ENCODE measurements around the gene SDHD.
"Not testable (repeated sequence)": the region's sequence is repeated elsewhere in the genome, so short reads cannot be mapped to it uniquely, and the experiment has no call there.

Gene SDHD

GRCh38 chr11:112073941-112074811, 12.5 kb upstream of the SDHD start, which contains the start of the genes NKAPD1 and PIH1D2:
Gene NKAPD1 (plus strand): TSS chr11:112074299. CDS start chr11:112075575, 1,276 bp downstream.
Gene PIH1D2 (minus strand): TSS chr11:112074017. CDS start chr11:112073174, 843 bp downstream.
- Histone ChIP-seq H3K27me3 (ENCODE audit: control insufficient read depth, insufficient read depth, low read length) (no peaks in the 10 kb centered on the region), H3K9ac (ENCODE audit: low read length) (peak within 1 kb of the TSS; percentile 87), H3K27ac (ENCODE audit: low read depth, low read length) (peak within 1 kb of the TSS; percentile 86), H3K4me1 (ENCODE audit: control insufficient read depth, insufficient read depth, low read length) (peaks cover 11% of the 10 kb centered on the region), H3K4me3 (ENCODE audit: low read length) (peak within 1 kb of the TSS; percentile 95), H3K36me3 (ENCODE audit: control insufficient read depth, insufficient read depth, low read length) (no peaks in the 10 kb centered on the region)

DNA sequence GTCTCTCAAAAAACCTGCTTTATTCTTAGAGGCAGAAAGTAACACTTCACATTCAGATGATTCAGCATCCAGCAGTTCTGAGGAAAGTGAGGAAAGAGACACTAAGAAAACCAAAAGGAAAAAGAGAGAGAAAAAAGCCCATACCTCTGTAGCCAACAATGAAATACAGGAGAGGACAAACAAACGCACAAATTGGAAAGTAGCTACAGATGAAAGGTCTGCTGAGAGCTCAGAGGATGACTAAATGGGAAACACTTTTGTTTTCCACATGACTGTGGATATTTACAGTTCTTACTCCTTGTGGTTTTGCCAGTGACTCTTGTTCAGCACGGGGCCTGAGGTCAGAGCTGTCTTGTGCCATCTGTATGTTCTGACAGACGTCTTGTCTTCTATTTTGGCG, 3.9 kb upstream of the SDHD start:
- Histone ChIP-seq H3K27me3 (ENCODE audit: control insufficient read depth, insufficient read depth, low read length) (no peaks in the 10 kb centered on the region), H3K4me3 (ENCODE audit: low read length) (no peak overlapping the region), H3K36me3 (ENCODE audit: control insufficient read depth, insufficient read depth, low read length) (peaks cover 30% of the 10 kb centered on the region), H3K4me1 (ENCODE audit: control insufficient read depth, insufficient read depth, low read length) (peaks cover 6% of the 10 kb centered on the region), H3K9ac (ENCODE audit: low read length) (no peak overlapping the region), H3K27ac (ENCODE audit: low read depth, low read length) (no peak overlapping the region)

GRCh38 chr11:112085822-112086421, 751 bp upstream of the SDHD start:
- peak overlapping the region; percentile 83 for H3K27ac ChIP-seq (ENCODE audit: low read depth, low read length)
- no peaks in the 10 kb centered on the region for H3K27me3 ChIP-seq (ENCODE audit: control insufficient read depth, insufficient read depth, low read length)
- H3K9ac ChIP-seq (ENCODE audit: low read length): peak overlapping the region; percentile 33
- peaks cover 18% of the 10 kb centered on the region for H3K4me1 ChIP-seq (ENCODE audit: control insufficient read depth, insufficient read depth, low read length)
- peak overlapping the region; percentile 89 for H3K4me3 ChIP-seq (ENCODE audit: low read length)
- H3K36me3 ChIP-seq (ENCODE audit: control insufficient read depth, insufficient read depth, low read length): peaks cover 35% of the 10 kb centered on the region

GRCh38 chr11:112087212-112087611, 539 bp downstream of the SDHD start:
- Histone ChIP-seq H3K4me1 (ENCODE audit: control insufficient read depth, insufficient read depth, low read length) (peaks cover 18% of the 10 kb centered on the region), H3K27me3 (ENCODE audit: control insufficient read depth, insufficient read depth, low read length) (no peaks in the 10 kb centered on the region), H3K9ac (ENCODE audit: low read length) (peak overlapping the region; percentile 95), H3K4me3 (ENCODE audit: low read length) (peak overlapping the region; percentile 89), H3K27ac (ENCODE audit: low read depth, low read length) (peak overlapping the region; percentile 83), H3K36me3 (ENCODE audit: control insufficient read depth, insufficient read depth, low read length) (peaks cover 34% of the 10 kb centered on the region)

GRCh38 chr11:112095302-112095701, 8.6 kb downstream of the SDHD start:
- H3K27ac ChIP-seq (ENCODE audit: low read depth, low read length); H3K4me3 ChIP-seq (ENCODE audit: low read length); H3K4me1 ChIP-seq (ENCODE audit: control insufficient read depth, insufficient read depth, low read length); H3K9ac ChIP-seq (ENCODE audit: low read length); H3K27me3 ChIP-seq (ENCODE audit: control insufficient read depth, insufficient read depth, low read length): not testable (repeated sequence)
- H3K36me3 ChIP-seq (ENCODE audit: control insufficient read depth, insufficient read depth, low read length): peaks cover 12% of the 10 kb centered on the region

DNA sequence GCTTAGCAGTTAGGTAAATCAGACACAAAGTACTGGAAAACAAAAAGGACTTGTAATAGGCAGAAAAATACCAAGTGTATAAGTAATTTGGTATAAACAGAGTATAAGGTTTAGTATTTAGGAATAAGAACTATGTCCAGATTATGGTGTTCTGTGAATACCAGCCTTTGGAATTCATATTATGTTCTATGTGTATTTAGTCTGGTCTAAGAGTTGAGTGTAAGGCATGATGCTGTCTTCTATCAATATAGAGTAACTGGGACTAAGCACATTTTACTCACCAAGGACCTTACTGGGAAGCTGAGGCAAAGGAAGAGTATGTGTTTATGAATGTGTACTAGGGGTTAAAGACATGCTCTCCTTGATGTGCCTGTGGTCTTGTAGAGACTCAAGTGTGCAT, 9.5 kb downstream of the SDHD start:
- Histone ChIP-seq H3K4me3 (ENCODE audit: low read length) (no peak overlapping the region), H3K9ac (ENCODE audit: low read length) (no peak overlapping the region), H3K4me1 (ENCODE audit: control insufficient read depth, insufficient read depth, low read length) (no peaks in the 10 kb centered on the region), H3K27me3 (ENCODE audit: control insufficient read depth, insufficient read depth, low read length) (no peaks in the 10 kb centered on the region), H3K36me3 (ENCODE audit: control insufficient read depth, insufficient read depth, low read length) (peaks cover 11% of the 10 kb centered on the region), H3K27ac (ENCODE audit: low read depth, low read length) (no peak overlapping the region)

DNA sequence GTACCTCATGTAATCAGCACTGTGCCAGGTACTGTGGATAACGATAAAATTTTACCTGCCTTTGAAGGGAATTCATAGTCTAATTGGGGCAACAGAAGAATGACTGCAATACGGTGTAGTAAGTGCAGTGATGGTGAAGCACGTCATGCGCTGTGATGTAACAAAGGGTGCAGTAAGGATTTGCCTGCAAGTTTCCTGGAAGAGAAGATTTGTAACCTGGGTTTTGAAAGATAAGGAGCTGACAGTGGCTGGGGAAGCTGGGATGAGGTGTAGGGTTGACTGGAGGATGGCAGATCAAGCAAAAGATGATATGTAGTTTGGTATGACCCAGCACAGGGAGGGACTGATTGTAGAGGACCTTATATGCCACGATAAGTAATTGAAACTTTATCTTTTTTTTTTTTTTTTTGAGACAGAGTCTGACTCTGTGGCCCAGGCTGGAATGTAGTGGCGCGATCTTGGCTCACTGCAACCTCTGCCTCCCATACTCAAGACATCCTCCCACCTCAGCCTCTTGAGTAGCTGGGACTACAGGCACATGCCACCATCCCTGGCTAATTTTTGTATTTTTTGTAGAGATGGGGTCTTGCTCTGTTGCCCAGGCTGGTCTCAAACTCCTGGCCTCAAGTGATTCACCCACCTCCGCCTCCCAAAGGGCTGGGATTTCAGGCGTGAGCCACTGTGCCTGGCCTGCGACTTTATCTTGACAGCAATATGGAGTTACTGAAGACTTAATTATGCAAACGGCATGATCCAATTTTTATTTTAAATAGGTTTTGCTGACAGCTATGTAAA, 11.3 kb downstream of the SDHD start:
- Histone ChIP-seq H3K9ac (ENCODE audit: low read length) (no peak overlapping the region), H3K4me3 (ENCODE audit: low read length) (no peak overlapping the region), H3K36me3 (ENCODE audit: control insufficient read depth, insufficient read depth, low read length) (peaks cover 2% of the 10 kb centered on the region), H3K27ac (ENCODE audit: low read depth, low read length) (no peak overlapping the region), H3K27me3 (ENCODE audit: control insufficient read depth, insufficient read depth, low read length) (no peaks in the 10 kb centered on the region), H3K4me1 (ENCODE audit: control insufficient read depth, insufficient read depth, low read length) (no peaks in the 10 kb centered on the region)

- H3K27ac ChIP-seq (ENCODE audit: low read depth, low read length): no peak overlapping the region
- H3K36me3 ChIP-seq (ENCODE audit: control insufficient read depth, insufficient read depth, low read length): peaks cover 2% of the 10 kb centered on the region
- H3K27me3 ChIP-seq (ENCODE audit: control insufficient read depth, insufficient read depth, low read length): no peaks in the 10 kb centered on the region
- H3K4me1 ChIP-seq (ENCODE audit: control insufficient read depth, insufficient read depth, low read length): no peaks in the 10 kb centered on the region
- no peak overlapping the region for H3K9ac ChIP-seq (ENCODE audit: low read length)
- H3K4me3 ChIP-seq (ENCODE audit: low read length): no peak overlapping the region
Observed at GRCh38 chr11:112100462-112100861, 13.8 kb downstream of the SDHD start.

DNA sequence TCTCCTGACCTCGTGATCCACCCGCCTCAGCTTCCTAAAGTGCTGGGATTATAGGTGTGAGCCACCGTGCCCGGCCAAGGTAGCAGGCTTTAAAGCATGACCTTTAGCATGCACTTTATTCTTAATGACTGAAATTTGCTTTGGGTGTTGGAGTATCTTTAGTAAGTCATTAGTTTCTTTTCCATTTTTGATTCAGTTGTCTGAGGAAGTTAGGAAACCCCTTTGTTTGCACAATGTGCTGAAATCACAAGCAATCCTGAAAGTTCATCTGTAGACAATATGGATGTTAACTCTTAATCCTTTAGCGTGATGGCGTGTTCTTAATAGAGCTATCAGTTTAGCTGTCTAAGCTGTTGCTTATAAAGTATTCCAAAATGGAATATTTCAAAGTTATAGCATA, 16.8 kb downstream of the SDHD start:
- Histone ChIP-seq H3K36me3 (ENCODE audit: control insufficient read depth, insufficient read depth, low read length) (no peaks in the 10 kb centered on the region), H3K4me3 (ENCODE audit: low read length) (no peak overlapping the region), H3K27ac (ENCODE audit: low read depth, low read length) (no peak overlapping the region)

DNA sequence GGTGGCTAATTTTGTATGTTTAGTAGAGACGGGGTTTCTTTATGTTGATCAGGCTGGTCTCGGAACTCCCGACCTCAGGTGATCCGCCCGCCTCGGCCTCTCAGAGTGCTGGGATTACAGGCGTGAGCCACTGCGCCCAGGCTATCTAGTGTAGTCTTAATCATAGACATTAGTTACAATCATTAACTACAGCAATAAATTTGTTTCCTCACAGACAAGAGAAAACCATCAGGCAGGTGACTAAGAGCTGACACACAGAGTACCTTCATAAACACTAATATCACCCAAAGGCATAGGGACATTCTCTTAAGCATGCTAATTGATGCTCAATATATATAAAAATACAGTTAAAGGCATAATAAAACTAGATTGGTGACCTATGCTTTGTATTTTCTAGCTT, 19.4 kb downstream of the SDHD start:
- no peak overlapping the region for H3K27ac ChIP-seq (ENCODE audit: low read depth, low read length)

More for the DNA sequence above, 16.8 kb downstream of the SDHD start:
- no peaks in the 10 kb centered on the region for H3K27me3 ChIP-seq (ENCODE audit: control insufficient read depth, insufficient read depth, low read length)
- no peaks in the 10 kb centered on the region for H3K4me1 ChIP-seq (ENCODE audit: control insufficient read depth, insufficient read depth, low read length)
- no peak overlapping the region for H3K9ac ChIP-seq (ENCODE audit: low read length)

DNA sequence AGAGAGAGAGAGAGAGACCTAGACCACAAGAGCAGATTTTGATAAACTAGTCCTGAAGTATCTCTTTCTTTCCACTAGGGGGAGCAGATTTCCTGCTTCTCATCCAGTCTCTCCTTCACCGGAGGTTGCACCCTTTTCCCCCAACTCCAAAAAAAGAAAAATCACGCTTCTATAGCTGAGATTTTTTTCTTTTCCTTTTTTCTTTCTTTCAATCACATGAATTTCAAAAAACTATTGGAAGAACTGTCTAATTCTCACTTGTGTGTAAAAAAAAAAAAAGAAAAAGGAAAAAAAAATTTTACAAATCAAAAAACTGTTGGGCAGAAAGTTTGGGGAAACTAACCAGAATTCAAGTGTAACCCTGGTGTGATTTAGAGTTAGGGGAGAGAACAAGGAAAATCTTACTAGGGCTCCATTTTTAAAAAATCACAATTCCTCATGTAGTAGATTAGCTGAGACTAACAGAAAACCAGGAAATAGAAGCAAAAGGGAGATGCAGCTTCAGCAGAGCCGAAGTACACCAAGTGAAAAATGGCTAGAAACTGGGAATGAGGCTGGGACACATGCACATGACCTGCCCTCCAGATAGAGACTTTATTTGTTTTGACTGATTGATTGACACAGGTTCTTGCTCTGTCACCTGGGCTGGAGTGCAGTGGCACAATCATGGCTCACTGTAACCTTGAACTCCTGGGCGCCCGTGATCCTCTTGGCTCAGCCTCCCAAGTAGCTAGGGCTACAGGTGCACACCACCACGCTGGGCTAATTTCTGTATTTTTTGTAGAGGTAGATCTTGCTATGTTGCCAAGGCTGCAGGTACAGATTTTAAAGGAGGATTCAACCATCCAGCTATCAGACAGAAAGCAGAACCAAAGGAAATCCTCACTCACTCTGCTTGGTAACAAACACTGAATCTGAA, 27.1 kb downstream of the SDHD start:
- Histone ChIP-seq H3K9ac (ENCODE audit: low read length) (no peak overlapping the region), H3K4me1 (ENCODE audit: control insufficient read depth, insufficient read depth, low read length) (no peaks in the 10 kb centered on the region), H3K36me3 (ENCODE audit: control insufficient read depth, insufficient read depth, low read length) (no peaks in the 10 kb centered on the region), H3K27me3 (ENCODE audit: control insufficient read depth, insufficient read depth, low read length) (no peaks in the 10 kb centered on the region), H3K27ac (ENCODE audit: low read depth, low read length) (no peak overlapping the region), H3K4me3 (ENCODE audit: low read length) (no peak overlapping the region)

More for the DNA sequence above, 19.4 kb downstream of the SDHD start:
- Histone ChIP-seq H3K9ac (ENCODE audit: low read length) (no peak overlapping the region), H3K4me1 (ENCODE audit: control insufficient read depth, insufficient read depth, low read length) (no peaks in the 10 kb centered on the region), H3K4me3 (ENCODE audit: low read length) (no peak overlapping the region), H3K36me3 (ENCODE audit: control insufficient read depth, insufficient read depth, low read length) (no peaks in the 10 kb centered on the region), H3K27me3 (ENCODE audit: control insufficient read depth, insufficient read depth, low read length) (no peaks in the 10 kb centered on the region)

Measured in rectal smooth muscle tissue (tissue), 1 donor.